ENCODE data around the gene PARVB.

Gene PARVB

GRCh38 chr22:44193535-44193891 lies 169.4 kb downstream of the PARVB start:
- H3K4me3 ChIP-seq (ENCODE audit: low read depth, low read length), result no peak overlapping the region
- DNase-seq (ENCODE audit: low read depth), result peak; percentile 18
- TF ChIP-seq CTCF (IDR thresholded peaks at IDR 0.05; ENCODE audit: insufficient read depth, low read depth, low read length, missing control alignments), result no peak

GRCh38 chr22:44194569-44194968 lies 170.5 kb downstream of the PARVB start:
- no peak for DNase-seq (ENCODE audit: low read depth)
- no peak for TF ChIP-seq CTCF (IDR thresholded peaks at IDR 0.05; ENCODE audit: insufficient read depth, low read depth, low read length, missing control alignments)

GRCh38 chr22:44195189-44195871 lies 171.2 kb downstream of the PARVB start:
- DNase-seq (ENCODE audit: low read depth), result peak; percentile 48
- no peak overlapping the region for H3K4me3 ChIP-seq (ENCODE audit: low read depth, low read length)
- TF ChIP-seq CTCF (IDR thresholded peaks at IDR 0.05; ENCODE audit: insufficient read depth, low read depth, low read length, missing control alignments), result no peak

More at GRCh38 chr22:44194569-44194968, 170.5 kb downstream of the PARVB start:
- no peak overlapping the region for H3K4me3 ChIP-seq (ENCODE audit: low read depth, low read length)

GRCh38 chr22:44196241-44196640 lies 172.1 kb downstream of the PARVB start:
- TF ChIP-seq CTCF (IDR thresholded peaks at IDR 0.05; ENCODE audit: insufficient read depth, low read depth, low read length, missing control alignments), result no peak
- H3K4me3 ChIP-seq (ENCODE audit: low read depth, low read length), result no peak overlapping the region
- DNase-seq (ENCODE audit: low read depth), result no peak

- no peak for DNase-seq (ENCODE audit: low read depth)
- TF ChIP-seq CTCF (IDR thresholded peaks at IDR 0.05; ENCODE audit: insufficient read depth, low read depth, low read length, missing control alignments), result no peak
- no peak overlapping the region for H3K4me3 ChIP-seq (ENCODE audit: low read depth, low read length)
Measured at GRCh38 chr22:44196731-44197131, 172.6 kb downstream of the PARVB start.

GRCh38 chr22:44197271-44197670 lies 173.2 kb downstream of the PARVB start:
- H3K4me3 ChIP-seq (ENCODE audit: low read depth, low read length), result no peak overlapping the region
- DNase-seq (ENCODE audit: low read depth), result no peak
- TF ChIP-seq CTCF (IDR thresholded peaks at IDR 0.05; ENCODE audit: insufficient read depth, low read depth, low read length, missing control alignments), result no peak

- H3K4me3 ChIP-seq (ENCODE audit: low read depth, low read length), result no peak overlapping the region
- DNase-seq (ENCODE audit: low read depth), result no peak
- no peak for TF ChIP-seq CTCF (IDR thresholded peaks at IDR 0.05; ENCODE audit: insufficient read depth, low read depth, low read length, missing control alignments)
Measured at GRCh38 chr22:44199164-44199563, 175.1 kb downstream of the PARVB start.

Data from GM12865 (cell line).